RWPE2 (cell line): Measurements from ENCODE around the gene HS2ST1.
"Not testable (repeated sequence)": the region's sequence is repeated elsewhere in the genome, so short reads cannot be mapped to it uniquely, and the experiment has no call there.

ENCODE experiments used
- ATAC-seq: fragments of 200-7000 bp; cut with Tn5 transposase; 3 replicates; pipeline ENCODE4 v1.9.1; 2021; ENCODE audit warnings: low read depth
- DNase-seq: peaks from one replicate; pipeline ENCODE4 v3.0.0-alpha.2; 2020; ENCODE audit warnings: low spot score
- H3K27ac ChIP-seq: fragments of 450-650 bp; 2 replicates; pipeline ENCODE4 v1.5.1; 2017; ENCODE audit warnings: mild to moderate bottlenecking; ENCODE audit not compliant: poor library complexity, severe bottlenecking
- H3K27me3 ChIP-seq: fragments of 250-450 bp; sonication (Bioruptor Pico); 2 replicates; pipeline ENCODE4 v1.5.1; 2021; ENCODE audit warnings: mild to moderate bottlenecking, moderate library complexity; ENCODE audit not compliant: insufficient read depth, poor library complexity, severe bottlenecking
- H3K36me3 ChIP-seq: fragments of 250-450 bp; sonication (Bioruptor Pico); 2 replicates; pipeline ENCODE4 v1.5.1; 2020; ENCODE audit warnings: low read depth, mild to moderate bottlenecking, moderate library complexity
- H3K4me1 ChIP-seq: fragments of 250-450 bp; sonication (Bioruptor Pico); 2 replicates; pipeline ENCODE4 v1.5.1; 2021; ENCODE audit warnings: mild to moderate bottlenecking, moderate library complexity; ENCODE audit not compliant: insufficient read depth, poor library complexity, severe bottlenecking
- H3K4me3 ChIP-seq: fragments of 250-450 bp; sonication (Bioruptor Pico); 2 replicates; pipeline ENCODE4 v1.5.1; 2021; ENCODE audit warnings: mild to moderate bottlenecking, moderate library complexity; ENCODE audit not compliant: severe bottlenecking
- H3K9me3 ChIP-seq: fragments of 250-450 bp; sonication (Bioruptor Pico); 2 replicates; pipeline ENCODE4 v1.5.1; 2021; ENCODE audit warnings: mild to moderate bottlenecking, moderate library complexity; ENCODE audit not compliant: severe bottlenecking
- TF ChIP-seq, protein P1 (sequence below): fragments of 450-650 bp; IDR thresholded peaks from one replicate; pipeline ENCODE4 v1.5.1; 2017; ENCODE audit warnings: mild to moderate bottlenecking, moderate library complexity; ENCODE audit not compliant: poor library complexity, severe bottlenecking

Gene HS2ST1

DNA sequence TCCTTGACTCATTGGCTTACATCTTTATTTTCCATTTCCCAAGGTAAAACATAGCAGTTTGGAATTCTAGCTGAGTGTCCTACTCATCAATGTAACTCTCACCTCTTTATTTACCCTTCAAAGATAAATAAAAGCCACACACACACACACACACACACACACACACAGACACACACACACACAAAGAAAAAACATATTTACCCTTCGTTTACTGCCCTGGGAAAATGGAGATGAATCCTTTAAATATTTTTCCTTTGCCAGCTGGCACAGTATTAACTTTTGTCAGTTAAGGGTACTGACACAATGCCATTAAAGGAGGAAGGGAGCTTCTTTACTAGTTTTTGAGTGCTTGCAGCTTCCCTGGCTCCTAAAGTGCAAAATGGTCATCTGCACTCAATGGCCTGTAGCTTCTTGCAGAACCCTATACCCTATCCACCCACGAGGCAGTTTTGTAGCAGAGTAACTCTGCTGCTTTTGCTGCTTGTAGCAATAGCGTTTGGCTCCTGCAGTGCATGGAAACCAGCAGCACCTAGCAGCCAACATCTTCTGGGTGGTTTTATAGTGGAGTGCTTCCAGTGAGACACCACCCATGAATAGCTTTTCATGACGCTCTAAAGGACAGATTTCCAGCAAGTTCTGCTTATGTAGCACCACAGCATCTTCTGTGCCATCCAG is 103.7 kb downstream of the HS2ST1 start:
- no peak for ATAC-seq

GRCh38 chr1:87023326-87023725 is 108.9 kb downstream of the HS2ST1 start:
- DNase-seq (no peak), ATAC-seq (no peak)
- no peaks in the 10 kb centered on the region for H3K27me3 ChIP-seq
- no peak overlapping the region for H3K4me3 ChIP-seq
- no peaks in the 10 kb centered on the region for H3K36me3 ChIP-seq
- TF ChIP-seq, protein P1, sequence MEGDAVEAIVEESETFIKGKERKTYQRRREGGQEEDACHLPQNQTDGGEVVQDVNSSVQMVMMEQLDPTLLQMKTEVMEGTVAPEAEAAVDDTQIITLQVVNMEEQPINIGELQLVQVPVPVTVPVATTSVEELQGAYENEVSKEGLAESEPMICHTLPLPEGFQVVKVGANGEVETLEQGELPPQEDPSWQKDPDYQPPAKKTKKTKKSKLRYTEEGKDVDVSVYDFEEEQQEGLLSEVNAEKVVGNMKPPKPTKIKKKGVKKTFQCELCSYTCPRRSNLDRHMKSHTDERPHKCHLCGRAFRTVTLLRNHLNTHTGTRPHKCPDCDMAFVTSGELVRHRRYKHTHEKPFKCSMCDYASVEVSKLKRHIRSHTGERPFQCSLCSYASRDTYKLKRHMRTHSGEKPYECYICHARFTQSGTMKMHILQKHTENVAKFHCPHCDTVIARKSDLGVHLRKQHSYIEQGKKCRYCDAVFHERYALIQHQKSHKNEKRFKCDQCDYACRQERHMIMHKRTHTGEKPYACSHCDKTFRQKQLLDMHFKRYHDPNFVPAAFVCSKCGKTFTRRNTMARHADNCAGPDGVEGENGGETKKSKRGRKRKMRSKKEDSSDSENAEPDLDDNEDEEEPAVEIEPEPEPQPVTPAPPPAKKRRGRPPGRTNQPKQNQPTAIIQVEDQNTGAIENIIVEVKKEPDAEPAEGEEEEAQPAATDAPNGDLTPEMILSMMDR = no peak
- no peak overlapping the region for H3K27ac ChIP-seq
- no peaks in the 10 kb centered on the region for H3K9me3 ChIP-seq
- H3K4me1 ChIP-seq = no peaks in the 10 kb centered on the region

More for the DNA sequence above, 103.7 kb downstream of the HS2ST1 start:
- no peak for DNase-seq
- Histone ChIP-seq H3K9me3 (peaks cover 5% of the 10 kb centered on the region), H3K27me3 (no peaks in the 10 kb centered on the region), H3K36me3 (no peaks in the 10 kb centered on the region), H3K4me1 (no peaks in the 10 kb centered on the region), H3K27ac (no peak overlapping the region), H3K4me3 (no peak overlapping the region)
- TF ChIP-seq, protein P1 = no peak

GRCh38 chr1:87024936-87025540 is 110.6 kb downstream of the HS2ST1 start:
- TF ChIP-seq, protein P1 = peak; percentile 75
- no peak overlapping the region for H3K4me3 ChIP-seq
- peak; percentile 78 for ATAC-seq
- no peaks in the 10 kb centered on the region for H3K9me3 ChIP-seq
- DNase-seq = no peak
- no peaks in the 10 kb centered on the region for H3K4me1 ChIP-seq
- no peaks in the 10 kb centered on the region for H3K27me3 ChIP-seq
- no peak overlapping the region for H3K27ac ChIP-seq
- no peaks in the 10 kb centered on the region for H3K36me3 ChIP-seq

DNA sequence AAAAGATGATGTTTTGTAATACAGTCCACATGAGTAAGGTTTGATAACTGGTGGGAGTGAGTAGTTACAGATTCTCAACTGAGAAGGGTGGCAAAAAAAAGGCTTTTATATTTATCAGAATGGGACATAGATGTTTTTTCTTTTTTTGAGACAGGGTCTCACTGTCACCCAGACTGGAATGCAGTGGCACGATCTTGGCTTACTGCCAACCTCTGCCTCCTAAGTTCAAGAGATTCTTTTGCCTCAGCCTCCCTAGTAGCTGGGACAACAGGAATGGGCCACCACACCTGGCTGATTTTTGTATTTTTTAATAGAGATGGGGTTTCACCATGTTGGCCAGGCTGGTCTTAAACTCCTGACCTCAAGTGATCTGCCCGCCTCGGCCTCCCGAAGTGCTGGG is 113.1 kb downstream of the HS2ST1 start:
- not testable (repeated sequence) for H3K27ac ChIP-seq, DNase-seq, H3K9me3 ChIP-seq, ATAC-seq, H3K4me1 ChIP-seq, H3K36me3 ChIP-seq, H3K4me3 ChIP-seq, H3K27me3 ChIP-seq

- no peaks in the 10 kb centered on the region for H3K9me3 ChIP-seq
- H3K4me1 ChIP-seq = no peaks in the 10 kb centered on the region
- ATAC-seq = no peak
- no peaks in the 10 kb centered on the region for H3K36me3 ChIP-seq
- no peak overlapping the region for H3K27ac ChIP-seq
- DNase-seq = no peak
- no peak overlapping the region for H3K4me3 ChIP-seq
- H3K27me3 ChIP-seq = no peaks in the 10 kb centered on the region
- TF ChIP-seq, protein P1 = no peak
Observed at GRCh38 chr1:87028576-87028975, 114.1 kb downstream of the HS2ST1 start.
